HG02870 (cell line): ENCODE results near the gene STK33.
A peak's percentile ranks its signal among the peaks of the same experiment; 100 is the strongest.

Source experiments
- ATAC-seq: cut with Tn5 transposase; IDR thresholded peaks from one replicate; pipeline ENCODE4 v1.9.1; 2021; ENCODE audit warnings: mild to moderate bottlenecking, moderate library complexity; ENCODE audit not compliant: unreplicated experiment

Gene STK33

DNA sequence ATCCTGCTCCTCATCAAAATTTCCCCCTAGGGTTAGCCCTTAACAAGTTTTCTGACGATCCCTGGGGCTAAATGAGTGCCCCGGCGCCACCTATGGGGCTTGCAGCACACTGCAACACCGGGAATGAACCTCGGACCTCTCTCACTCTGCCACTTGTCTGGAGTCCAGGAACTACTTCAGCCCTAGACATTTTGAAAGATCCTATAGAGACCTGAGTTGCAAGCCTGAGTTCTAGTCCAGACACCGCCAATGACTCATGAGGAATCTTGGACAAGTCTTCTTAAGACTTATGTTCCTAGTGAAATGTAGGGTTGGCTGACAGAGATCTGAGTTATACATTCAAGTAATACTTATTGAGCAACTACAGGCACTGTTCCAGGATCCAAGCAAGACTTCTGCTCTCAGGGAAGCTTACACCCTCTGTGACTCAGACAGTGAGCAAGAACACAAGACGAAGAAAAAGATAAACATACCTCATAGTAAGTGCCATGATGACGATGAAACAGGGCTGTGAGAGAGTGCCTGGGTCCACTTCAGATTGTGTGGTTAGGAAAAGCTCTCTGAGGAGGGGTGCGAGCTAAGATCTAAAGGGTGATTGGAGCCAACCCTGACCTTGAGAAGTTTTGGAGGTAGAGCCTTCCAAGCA is 10.2 kb upstream of the STK33 start:
- peak; percentile 69 for ATAC-seq

DNA sequence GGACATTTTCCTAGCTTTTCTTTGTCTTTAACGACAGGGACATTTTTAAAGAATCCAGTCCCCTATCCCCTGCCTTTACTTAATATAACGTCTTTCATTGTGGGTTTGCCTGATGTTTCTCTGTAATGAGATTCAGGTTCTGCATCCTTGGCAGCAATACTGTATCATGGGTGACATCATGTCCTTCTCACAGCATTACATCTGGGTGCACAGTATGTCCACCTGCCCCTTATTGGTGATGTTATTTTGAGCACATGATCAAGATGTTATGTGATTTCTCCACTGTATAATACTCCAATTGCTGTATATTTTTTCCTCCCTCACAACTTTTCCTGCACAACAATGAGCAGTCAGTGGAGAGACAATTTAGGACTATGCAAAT is 9.7 kb upstream of the STK33 start:
- peak; percentile 14 for ATAC-seq

DNA sequence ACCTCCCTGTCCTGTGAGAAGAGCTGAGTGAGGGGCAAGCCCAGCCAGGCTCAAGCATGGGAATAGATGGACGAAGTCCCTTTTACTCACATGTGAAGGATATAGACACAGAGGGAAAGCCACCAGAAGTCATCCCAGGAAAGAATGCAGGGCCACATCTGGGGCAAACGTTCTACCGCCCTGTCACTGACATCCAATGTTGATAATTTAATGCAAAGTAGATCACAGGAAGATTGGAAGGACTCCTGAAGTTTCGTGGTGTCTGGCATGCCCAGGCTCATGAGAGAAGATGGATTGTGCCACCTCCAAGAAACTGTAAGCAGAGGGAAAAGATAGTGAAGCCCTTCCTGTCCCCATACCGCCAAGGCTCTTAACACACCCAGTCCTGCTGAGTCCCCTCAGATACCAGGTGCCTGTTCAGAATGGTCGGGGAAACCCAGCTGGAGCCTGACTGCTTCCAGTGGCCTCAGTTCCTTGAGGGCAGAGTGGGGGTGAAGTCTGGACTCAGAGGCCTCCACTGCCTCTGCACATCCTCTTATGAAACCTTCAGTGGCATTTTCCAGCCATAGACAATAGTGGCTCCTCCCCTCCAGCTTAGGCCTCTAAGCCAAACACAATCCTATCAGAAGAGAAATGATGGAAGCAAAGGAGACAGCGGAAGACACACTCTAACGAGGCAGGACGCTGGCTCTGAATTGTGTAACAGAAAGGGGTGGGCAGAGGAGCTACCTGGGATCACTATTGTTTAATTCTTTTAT is 7.5 kb upstream of the STK33 start:
- ATAC-seq = no peak

DNA sequence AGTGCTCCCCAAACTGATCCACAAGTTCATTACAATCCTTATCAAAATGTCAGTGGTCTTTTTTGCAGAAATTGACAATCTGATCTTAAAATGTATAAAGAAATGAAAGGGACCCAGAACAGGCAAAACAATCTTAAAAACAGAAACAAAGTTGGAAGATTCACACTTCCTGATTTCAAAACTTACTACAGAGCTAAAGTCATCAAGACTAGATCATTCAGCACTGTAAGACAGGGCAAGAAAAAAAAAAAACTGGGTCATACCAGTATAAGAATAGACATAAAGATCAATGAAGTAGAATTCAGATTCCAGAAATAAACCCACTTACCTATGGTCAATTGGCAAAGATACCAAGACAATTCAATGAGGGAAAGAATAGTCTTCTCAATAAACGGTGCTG is 4.5 kb upstream of the STK33 start:
- no peak for ATAC-seq

DNA sequence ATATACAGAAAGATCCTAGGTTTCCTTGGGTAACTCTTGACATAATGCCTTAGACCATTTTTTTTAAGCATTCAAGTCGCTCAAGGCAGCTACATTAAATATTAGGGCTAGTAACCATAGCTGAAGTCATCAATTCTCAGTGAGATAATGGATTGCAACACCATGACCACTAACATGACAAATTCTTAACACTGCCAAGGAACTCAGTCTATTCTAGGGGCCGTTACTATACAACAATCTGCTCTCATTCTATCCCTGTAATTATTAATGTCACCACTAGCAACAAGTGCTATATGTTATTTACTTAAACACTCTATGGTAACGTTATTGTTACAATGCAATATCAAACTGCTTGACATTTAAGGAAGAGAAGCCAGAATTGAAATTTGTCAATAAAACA is 3.2 kb upstream of the STK33 start:
- no peak for ATAC-seq

DNA sequence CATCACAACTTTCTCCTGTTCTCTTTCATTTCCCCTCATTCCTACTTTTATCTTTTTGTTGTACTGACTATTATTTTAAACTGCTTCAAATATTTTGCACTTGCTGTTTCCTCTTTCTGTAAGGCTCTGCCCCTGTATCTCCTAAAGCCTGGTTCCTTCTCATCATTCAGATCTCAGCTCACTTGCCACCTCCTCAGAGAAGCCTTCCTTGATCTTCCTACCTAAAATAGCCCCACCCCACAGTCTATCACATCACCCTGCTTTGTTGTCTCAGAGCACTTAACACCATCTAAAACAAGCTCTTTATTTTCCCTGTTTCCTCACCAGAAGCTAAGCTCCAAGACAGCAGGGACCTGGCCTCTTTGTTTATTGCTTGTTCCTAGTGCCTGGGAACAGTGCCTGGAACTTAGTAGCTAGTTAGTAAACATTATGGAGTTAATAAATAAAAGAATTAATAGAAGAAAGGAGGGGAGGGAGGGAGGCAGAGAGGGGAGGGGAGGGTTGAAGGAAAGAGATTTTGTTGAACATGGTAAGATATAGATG is 2.5 kb upstream of the STK33 start:
- ATAC-seq = no peak

DNA sequence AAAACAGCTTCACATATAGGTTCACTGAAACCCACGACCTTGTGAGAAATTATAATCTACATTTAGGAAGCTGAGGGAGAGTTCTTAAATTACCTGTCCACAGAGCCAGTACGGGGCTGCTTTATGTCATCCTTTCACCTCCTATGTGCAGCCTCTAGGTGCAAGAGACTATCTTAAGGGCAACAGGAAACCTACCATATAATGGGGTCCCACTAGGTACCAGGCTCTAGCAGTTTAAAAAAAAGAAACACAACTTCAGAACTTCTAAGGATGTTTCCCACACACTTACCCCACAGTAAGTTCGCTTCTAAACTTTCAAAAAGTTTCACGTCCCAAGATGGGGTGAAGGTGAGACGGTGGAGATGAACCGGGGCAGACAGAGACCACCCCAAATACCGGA is 573 bp downstream of the STK33 start:
- peak; percentile 21 for ATAC-seq

DNA sequence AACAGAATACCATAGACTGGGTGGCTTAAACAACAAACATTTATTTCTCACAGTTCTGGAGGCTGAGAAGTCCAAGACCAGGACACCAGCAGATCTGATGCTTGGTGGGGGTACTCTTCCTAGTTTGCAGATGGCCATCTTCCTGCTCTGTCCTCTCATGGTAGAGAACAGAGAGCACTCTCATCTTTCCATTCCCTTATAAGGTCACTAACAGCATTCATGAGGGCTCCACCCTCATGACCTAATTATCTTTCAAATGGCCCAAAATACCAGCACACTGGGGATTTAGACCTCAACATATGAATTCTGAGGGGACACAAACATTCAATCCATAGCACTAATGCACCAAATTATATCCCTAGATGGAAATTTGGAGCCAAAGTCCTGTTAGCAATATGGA is 6.1 kb downstream of the STK33 start:
- no peak for ATAC-seq

DNA sequence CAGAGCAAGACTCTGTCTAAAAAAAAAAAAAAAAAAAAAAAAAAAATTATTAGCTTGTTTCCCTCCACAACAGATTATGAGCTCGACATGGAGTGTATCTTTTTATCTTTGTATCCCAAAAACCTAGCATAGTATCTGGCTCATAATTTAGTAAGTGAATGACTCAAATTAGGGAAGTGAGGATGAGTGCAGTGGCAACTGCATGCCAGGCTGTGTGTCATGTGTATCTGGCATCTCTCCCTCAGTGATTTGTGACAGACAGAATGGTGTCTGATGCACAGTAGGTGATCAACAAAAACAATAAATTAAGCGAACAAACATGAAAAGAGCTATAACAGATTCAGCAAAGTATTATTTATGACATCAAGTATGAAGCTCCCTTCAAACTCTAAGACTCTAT is 7.2 kb downstream of the STK33 start:
- ATAC-seq = no peak

DNA sequence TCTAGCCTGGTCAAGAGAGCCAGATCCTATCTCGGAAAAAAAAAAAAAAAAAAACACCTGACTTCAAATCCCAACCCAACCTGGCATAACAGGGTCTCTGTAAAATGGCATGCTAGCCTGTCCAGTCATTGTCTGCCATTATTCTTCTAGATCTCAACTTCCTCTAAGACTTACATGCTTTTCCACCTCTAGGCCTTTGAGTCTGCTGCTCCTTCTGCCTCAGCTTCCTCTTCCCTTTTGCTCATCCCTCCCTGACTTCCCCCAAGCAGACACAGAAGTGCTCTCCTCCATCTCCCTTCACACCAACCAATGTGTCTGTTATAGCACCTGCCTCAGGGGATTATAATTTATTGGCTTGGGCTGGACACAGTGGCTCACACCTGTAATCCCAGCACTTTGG is 7.8 kb downstream of the STK33 start:
- ATAC-seq = no peak

DNA sequence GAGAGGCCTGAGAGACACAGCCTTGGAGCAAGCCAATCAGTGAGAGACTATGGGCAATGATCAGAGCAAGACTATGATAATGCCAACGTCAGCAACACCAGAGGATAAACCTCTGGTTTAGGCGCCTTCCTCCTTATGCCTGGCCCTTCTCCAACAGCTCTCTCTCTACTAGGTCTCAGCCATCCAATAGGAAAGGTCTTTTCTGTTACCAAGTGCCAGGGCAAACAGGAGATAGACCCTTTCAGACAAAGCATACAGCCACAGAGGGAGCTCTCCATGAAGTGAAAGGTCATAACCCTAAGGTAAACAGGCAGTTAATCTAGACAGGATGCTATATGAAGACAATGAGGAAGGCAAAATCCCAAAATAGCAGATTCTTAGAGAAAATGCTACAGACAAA is 9.5 kb downstream of the STK33 start:
- no peak for ATAC-seq

DNA sequence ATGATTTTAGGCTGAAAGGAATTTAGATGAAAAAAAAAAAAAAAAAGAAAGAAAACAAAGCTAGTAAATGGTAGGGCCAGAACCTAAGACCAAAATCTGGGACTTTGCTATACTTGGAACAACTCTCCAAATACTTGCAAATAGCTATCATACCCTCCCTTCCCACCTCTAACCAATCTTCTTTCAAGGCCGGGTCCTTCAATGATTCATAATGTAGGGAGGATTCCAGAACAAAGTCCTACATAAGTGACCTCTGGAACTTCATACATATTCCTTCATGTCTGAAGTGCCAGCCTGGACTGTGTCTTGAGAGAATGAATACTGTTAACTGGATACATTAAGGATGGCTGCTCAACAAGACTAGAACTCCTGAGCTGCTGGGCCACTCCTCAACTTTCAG is 9.9 kb downstream of the STK33 start:
- ATAC-seq = no peak

DNA sequence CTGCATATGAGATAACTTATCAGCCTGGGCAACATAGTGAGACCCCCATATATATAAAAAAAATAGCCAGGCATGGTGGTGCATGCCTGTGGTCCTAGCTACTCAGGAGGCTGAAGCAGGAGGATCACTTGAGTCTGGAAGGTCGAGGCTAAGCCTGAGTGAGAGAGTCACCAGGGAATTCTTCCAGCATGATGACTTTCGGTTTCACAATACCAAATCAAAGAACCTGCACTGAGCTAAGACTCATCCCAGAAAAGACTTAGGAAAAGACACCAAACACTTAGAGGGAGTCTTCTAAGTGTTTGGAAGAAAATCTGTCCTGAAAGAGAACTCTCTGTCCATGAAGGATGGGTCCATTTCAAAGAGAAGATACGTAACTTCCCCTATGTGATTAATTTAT is 12.7 kb downstream of the STK33 start:
- no peak for ATAC-seq

DNA sequence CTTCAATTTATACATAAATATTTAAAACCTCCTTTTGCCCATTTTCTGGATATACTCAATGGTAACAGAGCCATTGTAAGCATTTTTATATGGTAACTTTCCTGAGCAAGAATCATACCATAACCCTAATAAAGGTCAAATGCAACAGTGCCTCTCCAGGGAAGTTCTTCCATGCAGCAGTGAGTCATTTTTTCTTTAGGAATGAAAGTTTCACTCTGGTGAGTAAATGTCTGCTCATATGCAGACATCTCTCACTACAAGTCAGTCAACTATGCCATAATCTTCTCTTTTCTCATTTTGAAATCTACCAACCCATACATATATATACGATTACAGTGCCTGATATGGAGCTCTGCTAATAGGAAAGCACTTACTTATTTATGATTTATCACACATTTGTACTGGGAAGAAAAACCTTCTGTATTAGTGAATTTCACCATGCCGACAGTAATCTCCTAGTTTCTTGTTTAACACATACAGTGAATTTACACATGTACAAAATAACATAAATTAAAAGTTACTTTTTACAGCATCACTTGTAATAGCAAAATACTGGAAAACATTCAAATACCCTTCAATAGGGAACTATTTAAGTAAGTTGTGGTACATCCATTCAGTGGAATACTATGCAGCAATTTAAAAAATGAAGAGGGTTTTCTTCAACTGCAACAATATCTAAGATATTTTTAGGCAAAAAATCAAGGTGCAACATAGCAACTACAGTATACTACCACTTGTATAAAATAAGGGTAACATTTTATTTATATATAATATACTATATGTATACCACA is 16.0 kb downstream of the STK33 start:
- ATAC-seq = no peak

DNA sequence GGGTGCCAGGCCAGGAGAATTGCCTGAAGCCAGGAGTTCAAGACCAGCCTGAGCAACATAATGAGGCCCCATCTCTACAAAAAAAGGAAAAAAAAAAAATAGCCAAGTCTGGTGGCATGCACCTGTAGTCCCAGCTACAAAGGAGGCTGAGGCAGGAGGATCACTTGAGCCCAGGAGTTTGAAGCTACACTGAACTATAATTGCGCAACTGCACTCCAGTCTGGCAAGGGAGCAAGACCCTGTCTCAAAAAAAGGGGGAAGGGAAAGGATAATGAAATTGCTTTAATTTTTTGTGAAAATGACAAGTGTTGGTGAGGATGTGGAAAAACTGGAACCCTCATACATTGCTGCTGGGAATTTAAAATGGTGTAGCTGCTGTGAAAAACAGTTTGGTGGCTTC is 19.2 kb downstream of the STK33 start:
- ATAC-seq = no peak

DNA sequence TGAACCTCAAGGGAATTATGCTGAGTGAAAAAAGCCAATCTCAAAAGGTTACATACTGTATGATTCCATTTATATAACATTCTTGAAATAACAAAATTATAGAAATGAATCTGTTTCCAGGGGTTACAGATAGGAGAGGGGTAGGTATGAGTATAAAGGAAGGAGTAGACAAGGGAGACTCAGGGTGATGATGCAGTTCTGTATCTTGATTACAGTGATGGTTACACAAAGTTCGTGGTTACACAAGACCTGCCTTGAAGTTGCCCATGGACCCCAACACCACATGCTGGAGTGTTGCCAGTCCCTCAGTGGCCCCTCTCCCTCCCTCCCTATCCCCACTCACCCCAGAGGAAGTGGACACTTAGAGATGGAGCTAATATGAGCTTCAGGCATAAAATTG is 20.3 kb downstream of the STK33 start:
- ATAC-seq = no peak

DNA sequence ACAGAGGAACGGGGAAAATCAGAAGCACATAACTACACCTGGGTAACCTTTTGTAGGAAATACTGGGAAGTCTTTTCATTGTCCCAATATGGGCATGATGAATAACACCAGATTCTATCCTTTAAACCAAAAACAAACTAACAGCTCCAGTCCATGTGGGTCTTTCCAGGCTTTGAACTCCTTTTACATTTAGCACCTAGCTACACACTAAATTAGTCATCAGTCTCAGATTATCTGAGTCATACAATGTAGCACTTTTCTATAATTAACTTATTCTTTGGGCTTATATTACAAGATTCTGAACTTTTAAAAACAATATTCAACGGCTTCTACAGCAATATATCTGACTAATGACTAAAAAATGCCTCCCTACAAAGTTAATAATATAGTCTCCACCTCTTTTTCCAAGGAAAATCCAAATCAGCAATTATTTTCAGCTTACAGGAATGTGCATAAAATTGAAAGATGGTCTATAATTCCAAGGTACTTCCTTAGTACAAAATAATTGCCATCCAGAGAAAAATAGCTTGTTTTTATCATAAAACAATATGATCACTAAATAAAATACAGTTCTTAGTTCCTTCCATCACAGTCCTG is 26.3 kb downstream of the STK33 start:
- peak; percentile 59 for ATAC-seq

DNA sequence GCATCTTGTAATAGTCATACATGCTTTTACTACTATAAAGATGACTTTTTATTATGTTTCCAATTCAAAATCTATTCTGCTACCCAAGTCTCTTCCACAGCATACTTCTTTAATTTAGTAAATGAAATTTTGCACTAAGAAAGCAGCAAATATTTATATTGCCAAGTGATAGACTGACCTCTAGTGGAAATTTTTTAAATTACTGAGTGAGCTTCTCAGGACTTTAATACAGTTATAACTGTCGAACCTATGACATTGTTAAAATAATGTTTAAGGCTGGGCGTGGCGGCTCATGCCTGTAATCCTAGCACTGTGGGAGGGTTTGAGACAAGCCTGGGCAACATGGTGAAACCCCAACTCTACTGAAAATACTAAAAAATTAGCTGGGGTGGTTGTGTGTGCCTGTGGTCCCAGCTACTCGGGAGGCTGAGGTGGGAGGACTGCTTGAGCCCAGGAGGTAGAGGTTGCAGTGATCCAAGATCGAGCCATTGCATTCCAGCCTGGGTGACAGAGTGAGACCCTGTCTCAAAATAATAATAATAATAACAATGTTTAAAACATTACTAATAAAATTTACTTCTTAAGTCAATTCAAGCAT is 27.3 kb downstream of the STK33 start:
- ATAC-seq = no peak

DNA sequence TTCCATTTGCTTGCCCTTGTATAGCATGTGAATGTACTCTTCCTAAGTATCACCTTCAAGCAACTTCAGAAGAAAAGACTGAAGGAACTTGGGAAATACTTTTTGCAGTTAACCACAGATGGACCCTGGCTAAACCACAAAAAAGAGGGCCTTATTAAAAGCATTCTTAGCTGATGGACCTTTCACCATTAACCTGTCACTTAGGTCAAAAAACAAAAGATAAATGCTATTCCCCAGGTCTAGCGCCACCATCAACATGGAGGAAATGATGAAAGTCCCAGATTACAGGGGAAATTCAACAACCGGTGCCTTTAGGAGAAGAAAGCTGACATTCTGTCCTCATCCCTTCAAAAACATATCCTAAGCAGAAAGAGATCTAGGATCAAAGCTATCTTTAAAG is 29.5 kb downstream of the STK33 start:
- no peak for ATAC-seq

DNA sequence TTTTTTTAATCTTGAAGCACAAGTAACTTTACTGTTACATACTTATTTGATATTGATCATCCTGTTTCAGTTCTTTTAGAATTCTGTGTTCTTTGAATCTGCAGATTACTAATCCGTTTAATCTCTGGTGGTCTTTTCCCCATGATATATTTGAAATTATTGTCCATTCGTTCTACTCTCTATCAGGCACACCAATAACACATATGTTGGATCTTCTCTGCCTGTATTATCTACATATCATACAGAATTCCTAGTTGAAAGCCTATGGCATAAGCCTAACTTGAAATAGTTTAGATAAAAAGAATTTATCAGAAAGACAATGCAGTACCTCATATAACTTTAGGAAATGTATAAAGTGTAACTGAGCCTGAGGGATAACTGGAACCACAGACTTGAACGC is 32.6 kb downstream of the STK33 start:
- no peak for ATAC-seq

DNA sequence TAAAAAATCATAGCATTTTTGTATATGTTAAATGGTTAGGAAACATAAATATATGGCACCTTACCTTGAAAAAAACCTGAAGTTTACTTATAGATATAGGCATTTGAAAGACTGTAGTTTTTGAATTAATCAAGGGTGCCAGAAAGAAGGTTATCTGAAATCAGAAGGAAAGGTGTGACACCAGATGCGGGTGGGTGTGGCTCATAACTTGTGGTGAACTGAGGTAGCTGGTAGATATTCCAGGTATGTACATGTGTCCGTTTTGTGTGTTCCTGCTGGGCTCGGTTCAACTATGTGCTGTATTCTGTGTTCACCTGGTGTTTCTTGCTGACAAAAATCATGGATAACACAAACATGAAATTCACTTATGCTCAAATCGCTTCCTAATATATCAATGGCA is 35.6 kb downstream of the STK33 start:
- ATAC-seq = no peak
